HG03520 (cell line): Measurements from ENCODE around the gene OR10AD1.
"Not testable (repeated sequence)": the region's sequence is repeated elsewhere in the genome, so short reads cannot be mapped to it uniquely, and the experiment has no call there.

Experiments used
- ATAC-seq: cut with Tn5 transposase; IDR thresholded peaks from one replicate; pipeline ENCODE4 v1.9.1; 2021; ENCODE audit warnings: mild to moderate bottlenecking, moderate library complexity; ENCODE audit not compliant: unreplicated experiment

OR10AD1 gene

GRCh38 chr12:48163150-48163747 is 39.8 kb downstream of the OR10AD1 start:
- ATAC-seq: no peak

- no peak for ATAC-seq
Observed at GRCh38 chr12:48160807-48161206, 42.3 kb downstream of the OR10AD1 start.

- ATAC-seq: no peak
Observed at GRCh38 chr12:48160046-48160445, 43.0 kb downstream of the OR10AD1 start.

GRCh38 chr12:48157889-48158370 is 45.2 kb downstream of the OR10AD1 start:
- no peak for ATAC-seq

GRCh38 chr12:48157018-48157888 is 45.8 kb downstream of the OR10AD1 start, which contains the start of gene ASB8:
Gene ASB8 (minus strand): TSS chr12:48157515. CDS start chr12:48153496, 4,019 bp downstream.
- peak; percentile 89 for ATAC-seq

GRCh38 chr12:48156652-48157017 is 46.5 kb downstream of the OR10AD1 start:
- ATAC-seq: no peak

- not testable (repeated sequence) for ATAC-seq
Observed at GRCh38 chr12:48155786-48156185, 47.3 kb downstream of the OR10AD1 start.
